ENCODE data around the gene OR51T1. TPM values are rescaled to one million over a fixed set of nuclear protein-coding genes. Genes with fewer than 3 reads are reported as not detected.

The OR51T1 gene
- total RNA-seq, 1 donor from 2014 or later = not detected

- H3K27me3 Mint-ChIP-seq (ENCODE audit: low read depth) = no peaks in the 10 kb centered on the region
- no peak overlapping the region for H3K4me3 Mint-ChIP-seq
- no peak for TF ChIP-seq CTCF (IDR thresholded peaks at IDR 0.05; ENCODE audit: unreplicated experiment)
- peaks cover 14% of the 10 kb centered on the region for H3K9me3 Mint-ChIP-seq
- H3K4me1 Mint-ChIP-seq = no peaks in the 10 kb centered on the region
- DNase-seq (ENCODE audit: low spot score in 2 of 2, unreplicated experiment in 2 of 2) = no peak
- no peak overlapping the region for H3K27ac Mint-ChIP-seq
- H3K36me3 Mint-ChIP-seq = no peaks in the 10 kb centered on the region
These were observed 19.1 kb upstream of the OR51T1 start for GRCh38 chr11:4862447-4863236.

GRCh38 chr11:4863876-4864275 lies 17.8 kb upstream of the OR51T1 start:
- Mint-ChIP-seq H3K9me3 (peaks cover 20% of the 10 kb centered on the region), H3K4me3 (no peak overlapping the region)
- no peak for DNase-seq (ENCODE audit: low spot score in 2 of 2, unreplicated experiment in 2 of 2)

GRCh38 chr11:4865855-4866254 lies 15.8 kb upstream of the OR51T1 start:
- TF ChIP-seq CTCF (IDR thresholded peaks at IDR 0.05; ENCODE audit: unreplicated experiment) = no peak
- Mint-ChIP-seq H3K4me3 (no peak overlapping the region), H3K4me1 (no peaks in the 10 kb centered on the region), H3K36me3 (no peaks in the 10 kb centered on the region), H3K27me3 (ENCODE audit: low read depth) (no peaks in the 10 kb centered on the region), H3K9me3 (peaks cover 14% of the 10 kb centered on the region), H3K27ac (no peak overlapping the region)
- DNase-seq (ENCODE audit: low spot score in 2 of 2, unreplicated experiment in 2 of 2) = no peak

More at GRCh38 chr11:4863876-4864275, 17.8 kb upstream of the OR51T1 start:
- H3K27ac Mint-ChIP-seq = no peak overlapping the region
- no peak for TF ChIP-seq CTCF (IDR thresholded peaks at IDR 0.05; ENCODE audit: unreplicated experiment)
- H3K4me1 Mint-ChIP-seq = no peaks in the 10 kb centered on the region
- H3K27me3 Mint-ChIP-seq (ENCODE audit: low read depth) = no peaks in the 10 kb centered on the region
- H3K36me3 Mint-ChIP-seq = no peaks in the 10 kb centered on the region

- Mint-ChIP-seq H3K27ac (no peak overlapping the region), H3K27me3 (ENCODE audit: low read depth) (peaks cover 3% of the 10 kb centered on the region), H3K9me3 (no peaks in the 10 kb centered on the region), H3K36me3 (no peaks in the 10 kb centered on the region), H3K4me3 (no peak overlapping the region), H3K4me1 (no peaks in the 10 kb centered on the region)
- TF ChIP-seq CTCF (IDR thresholded peaks at IDR 0.05; ENCODE audit: unreplicated experiment) = no peak
- no peak for DNase-seq (ENCODE audit: low spot score in 2 of 2, unreplicated experiment in 2 of 2)
These were observed 512 bp upstream of the OR51T1 start for GRCh38 chr11:4881188-4881587.

- H3K4me1 Mint-ChIP-seq = no peaks in the 10 kb centered on the region
- no peak overlapping the region for H3K27ac Mint-ChIP-seq
- no peaks in the 10 kb centered on the region for H3K36me3 Mint-ChIP-seq
- H3K4me3 Mint-ChIP-seq = no peak overlapping the region
- no peak for DNase-seq (ENCODE audit: low spot score in 2 of 2, unreplicated experiment in 2 of 2)
- H3K27me3 Mint-ChIP-seq (ENCODE audit: low read depth) = peaks cover 3% of the 10 kb centered on the region
- TF ChIP-seq CTCF (IDR thresholded peaks at IDR 0.05; ENCODE audit: unreplicated experiment) = no peak
- H3K9me3 Mint-ChIP-seq = no peaks in the 10 kb centered on the region
These were observed 843 bp downstream of the OR51T1 start for GRCh38 chr11:4882543-4882942.

Data from mesothelial cell of epicardium (in vitro differentiated cells).